HG03095 (cell line): Measurements from ENCODE around the gene NCAN.

Source experiments
- ATAC-seq: cut with Tn5 transposase; IDR thresholded peaks from one replicate; pipeline ENCODE4 v1.9.1; 2021; ENCODE audit warnings: moderate library complexity; ENCODE audit not compliant: unreplicated experiment

The NCAN gene

GRCh38 chr19:19258589-19259338, 47.0 kb downstream of the NCAN start:
- ATAC-seq: no peak

GRCh38 chr19:19259741-19260140, 48.0 kb downstream of the NCAN start:
- no peak for ATAC-seq

- ATAC-seq: no peak
Observed at GRCh38 chr19:19260417-19261214, 48.9 kb downstream of the NCAN start.

GRCh38 chr19:19261350-19262189, 49.8 kb downstream of the NCAN start:
- no peak for ATAC-seq

- no peak for ATAC-seq
Observed at GRCh38 chr19:19262190-19263057, 50.7 kb downstream of the NCAN start.

- ATAC-seq: no peak
Observed at GRCh38 chr19:19263886-19264487, 52.2 kb downstream of the NCAN start.

GRCh38 chr19:19267305-19267704, 55.5 kb downstream of the NCAN start:
- no peak for ATAC-seq

- no peak for ATAC-seq
Observed at GRCh38 chr19:19268453-19269385, 57.0 kb downstream of the NCAN start.

GRCh38 chr19:19269952-19270694, 58.4 kb downstream of the NCAN start:
- ATAC-seq: no peak

GRCh38 chr19:19270749-19271571, 59.2 kb downstream of the NCAN start:
- ATAC-seq: no peak

- ATAC-seq: no peak
Observed at GRCh38 chr19:19271828-19272599, 60.3 kb downstream of the NCAN start.

GRCh38 chr19:19274146-19274545, 62.4 kb downstream of the NCAN start:
- ATAC-seq: no peak

GRCh38 chr19:19274716-19275565, 63.2 kb downstream of the NCAN start:
- no peak for ATAC-seq

- ATAC-seq: no peak
Observed at GRCh38 chr19:19276386-19276785, 64.6 kb downstream of the NCAN start.

- no peak for ATAC-seq
Observed at GRCh38 chr19:19276851-19277250, 65.1 kb downstream of the NCAN start.

- ATAC-seq: no peak
Observed at GRCh38 chr19:19278315-19278714, 66.6 kb downstream of the NCAN start.
